Endothelial cell of umbilical vein (primary cell): Measurements from ENCODE around the gene FAM186B. TPM values are rescaled to one million over a fixed set of nuclear protein-coding genes. Genes with fewer than 3 reads are reported as not detected.

Experiments used
- BruUV-seq: library from RNA; stranded (reverse); fragments of 400-500 nt; replicated peaks from 2 replicates; lab custom pipeline; 2021; lab: Mats Ljungman, UMichigan
- CTCF ChIA-PET: fragments of 300-600, 350-600 bp; sonication (Branson Sonifier 250); formaldehyde crosslinking; loops from one replicate; lab custom pipeline; 2021; ENCODE audit warnings: antibody characterized with exemption, inconsistent platforms; lab: Charles Lee
- POLR2A ChIA-PET: fragments of 300-600, 350-600 bp; sonication (Branson Sonifier 250); formaldehyde crosslinking; loops from one replicate; lab custom pipeline; 2021; ENCODE audit warnings: antibody characterized with exemption, inconsistent platforms; lab: Charles Lee
- DNase-seq: peaks from one replicate; pipeline ENCODE4 v3.0.0-alpha.2; 2011; ENCODE audit warnings: low read depth, low spot score
- FAIRE-seq: peaks from 2 replicates; lab custom pipeline; 2011; peaks lifted over from hg19 to GRCh38; lab: Jason Lieb, UNC
- H2AFZ ChIP-seq: 2 replicates; pipeline ENCODE4 v1.6.0; 2012; ENCODE audit warnings: low read depth, low read length, control low read depth, inconsistent platforms
- H3K27ac ChIP-seq: 2 replicates; pipeline ENCODE4 v1.5.1; 2011; ENCODE audit warnings: low read depth, mild to moderate bottlenecking, control low read depth, low read length, moderate library complexity; ENCODE audit not compliant: insufficient read depth
- H3K27me3 ChIP-seq, 2 experiments: 2 replicates each; pipeline versions ENCODE4 v1.6.0 to v1.6.1; 2011; ENCODE audit warnings: low read length in 2 of 2, mixed read lengths in 1 of 2; ENCODE audit not compliant: control insufficient read depth in 2 of 2, insufficient read depth in 2 of 2
- H3K36me3 ChIP-seq, 2 experiments: 2 replicates in 1 of 2; 3 replicates in 1 of 2; pipeline ENCODE4 v1.5.1; 2011; ENCODE audit warnings: low read length in 2 of 2, mild to moderate bottlenecking in 1 of 2, moderate library complexity in 1 of 2; ENCODE audit not compliant: control insufficient read depth in 2 of 2, insufficient read depth in 2 of 2; ENCODE audit errors: extremely low read depth in 1 of 2
- H3K4me1 ChIP-seq: 3 replicates; pipeline ENCODE4 v1.5.1; 2011; ENCODE audit warnings: mild to moderate bottlenecking, low read length; ENCODE audit not compliant: control insufficient read depth, insufficient read depth; ENCODE audit errors: extremely low read depth
- H3K4me2 ChIP-seq: 2 replicates; pipeline ENCODE4 v1.6.1; 2011; ENCODE audit warnings: low read length, control low read depth, mixed read lengths; ENCODE audit not compliant: insufficient read depth
- H3K4me3 ChIP-seq, 3 experiments: fragments of 200-600 bp in 1 of 3; sonication (generic), shearing (Covaris generic) in 1 of 3; replicated peaks in 1 of 3; 2 replicates each; pipeline ENCODE4 v1.5.1; 2011 to 2016; ENCODE audit warnings: control low read depth in 3 of 3, low read length in 3 of 3, mild to moderate bottlenecking in 2 of 3, inconsistent platforms in 1 of 3, low read depth in 1 of 3, moderate library complexity in 1 of 3; ENCODE audit not compliant: insufficient read depth in 1 of 3
- H3K79me2 ChIP-seq: 2 replicates; pipeline ENCODE4 v1.6.0; 2012; ENCODE audit warnings: low read length, inconsistent platforms; ENCODE audit not compliant: control insufficient read depth, insufficient read depth
- H3K9ac ChIP-seq: replicated peaks from 2 replicates; pipeline ENCODE3; 2011; ENCODE audit warnings: low read length, control low read depth; ENCODE audit not compliant: insufficient read depth; ENCODE audit errors: extremely low read depth
- H3K9me1 ChIP-seq: replicated peaks from 3 replicates; pipeline ENCODE4 v1.6.0; 2011; ENCODE audit warnings: mild to moderate bottlenecking, low read length; ENCODE audit not compliant: control insufficient read depth, insufficient read depth; ENCODE audit errors: extremely low read depth
- H3K9me3 ChIP-seq: replicated peaks from 2 replicates; pipeline ENCODE4 v1.5.1; 2012; ENCODE audit warnings: low read length, inconsistent platforms; ENCODE audit not compliant: control insufficient read depth, insufficient read depth
- H4K20me1 ChIP-seq: replicated peaks from 2 replicates; pipeline ENCODE3; 2011; ENCODE audit warnings: mild to moderate bottlenecking, low read length; ENCODE audit not compliant: control insufficient read depth, insufficient read depth; ENCODE audit errors: extremely low read depth
- CTCF ChIP-seq, 2 donors: IDR thresholded peaks; 1 replicate in 1 of 2; 2 replicates in 1 of 2; pipeline ENCODE4 v1.5.1; 2011; ENCODE audit warnings: low read length in 2 of 2, mild to moderate bottlenecking in 2 of 2, moderate library complexity in 2 of 2, control low read depth in 1 of 2, inconsistent platforms in 1 of 2, low read depth in 1 of 2; ENCODE audit not compliant: insufficient read depth in 1 of 2; ENCODE audit errors: extremely low read depth in 1 of 2
- EZH2 ChIP-seq: IDR thresholded peaks from 2 replicates; pipeline ENCODE4 v1.6.1; 2012; ENCODE audit warnings: borderline replicate concordance, low read depth, mild to moderate bottlenecking, moderate library complexity, low read length, inconsistent platforms; ENCODE audit not compliant: severe bottlenecking
- FOS ChIP-seq: IDR thresholded peaks from 2 replicates; pipeline ENCODE4 v1.6.1; 2011; ENCODE audit warnings: mild to moderate bottlenecking, low read length, moderate library complexity, borderline replicate concordance; ENCODE audit not compliant: insufficient read depth
- GATA2 ChIP-seq: IDR thresholded peaks from 2 replicates; pipeline ENCODE4 v1.7.0; 2011; ENCODE audit warnings: low read depth, mild to moderate bottlenecking, moderate library complexity, mixed read lengths, low read length; ENCODE audit not compliant: insufficient read length, insufficient read depth
- JUN ChIP-seq: IDR thresholded peaks from 2 replicates; pipeline ENCODE4 v1.6.1; 2011; ENCODE audit warnings: borderline replicate concordance, low read depth; ENCODE audit not compliant: insufficient read length, insufficient read depth
- MYC ChIP-seq: IDR thresholded peaks from one replicate; pipeline ENCODE4 v1.6.1; 2011; ENCODE audit warnings: mild to moderate bottlenecking, low read depth, low read length
- POLR2A ChIP-seq: IDR thresholded peaks from 2 replicates; pipeline ENCODE4 v1.6.1; 2012; ENCODE audit warnings: low read depth, mild to moderate bottlenecking, control low read depth, low read length
- POLR2AphosphoS5 ChIP-seq: IDR thresholded peaks from 2 replicates; pipeline ENCODE4 v1.6.1; 2012; ENCODE audit warnings: low read depth, mild to moderate bottlenecking, control low read depth, low read length, moderate library complexity; ENCODE audit not compliant: insufficient read depth
- dilution Hi-C: fragments of 300-500 bp; cut with MboI; formaldehyde crosslinking; loops from one replicate; pipeline ENCODE4 v1.15.0; 2019; ENCODE audit warnings: low sequenced_read_pairs; ENCODE audit not compliant: extremely low pct_ligation_motif_present
- intact Hi-C: fragments of 100-400 bp; cut with micrococcal nuclease; formaldehyde crosslinking; loops from one replicate; pipeline ENCODE4 v1.10.0; 2022
- polyA plus RNA-seq, 4 experiments: library from polyadenylated mRNA; depleted of rRNA in 3 of 4; stranded (reverse) in 3 of 4; unstranded in 1 of 4; fragments of >200 nt; gene quantifications; 2 replicates each; pipeline versions ENCODE4 v1.2.1 to v1.2.3, GENCODE V29; 2011 to 2012; ENCODE audit warnings: missing spikeins in 1 of 4
- total RNA-seq: library from RNA; stranded (reverse); gene quantifications from 2 replicates; pipeline ENCODE4 v1.2.3, GENCODE V29; 2021
- TF ChIP-seq, protein P1 (sequence below): IDR thresholded peaks from 2 replicates; pipeline ENCODE4 v1.6.1; 2011; ENCODE audit not compliant: insufficient read depth, insufficient read length

Gene FAM186B
- total and polyA plus RNA-seq, 2 donors (not counting 3 experiments of a cell fraction or from before 2014, with no cell fraction given), result 0.10 to 0.33 TPM

- dilution Hi-C loops, result no loop called here
- ChIA-PET CTCF (interaction anchor here (1.7 to 7.1 kb wide), 4 partner anchors 30 to 250 kb away, joined by 4 to 181 read pairs (median 72); no protein-coding TSS in a partner anchor), POLR2A (no interaction called here)
- no peak overlapping the region for H2AFZ ChIP-seq
- H3K36me3 ChIP-seq, result no peaks in the 10 kb centered on the region
- intact Hi-C loops, result no loop called here
- no peak overlapping the region for H3K27ac ChIP-seq
- H3K79me2 ChIP-seq, result no peaks in the 10 kb centered on the region
- H3K9ac ChIP-seq, result no peak overlapping the region
- DNase-seq (no peak), FAIRE-seq (no peak)
- no peaks in the 10 kb centered on the region for H3K9me1 ChIP-seq
- no peaks in the 10 kb centered on the region for H4K20me1 ChIP-seq
- no peak overlapping the region for H3K4me3 ChIP-seq
- no TSS peak for BruUV-seq
- H3K4me1 ChIP-seq, result no peaks in the 10 kb centered on the region
- TF ChIP-seq EZH2, result no peak
- no peak for TF ChIP-seq POLR2AphosphoS5
- no peak for TF ChIP-seq POLR2A
- TF ChIP-seq MYC, result no peak
- TF ChIP-seq JUN, result no peak
- no peak for TF ChIP-seq FOS
- TF ChIP-seq, protein P1, sequence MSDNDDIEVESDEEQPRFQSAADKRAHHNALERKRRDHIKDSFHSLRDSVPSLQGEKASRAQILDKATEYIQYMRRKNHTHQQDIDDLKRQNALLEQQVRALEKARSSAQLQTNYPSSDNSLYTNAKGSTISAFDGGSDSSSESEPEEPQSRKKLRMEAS, result no peak
- no peak for TF ChIP-seq CTCF (IDR thresholded peaks at IDR 0.05; ENCODE audit: extremely low read depth in 1 of 2, insufficient read depth in 1 of 2, low read depth in 1 of 2, low read length in 2 of 2)
- TF ChIP-seq GATA2, result no peak
- no peaks in the 10 kb centered on the region for H3K9me3 ChIP-seq
- H3K4me2 ChIP-seq, result no peak overlapping the region
- H3K27me3 ChIP-seq, result no peaks in the 10 kb centered on the region
Observed at GRCh38 chr12:49582201-49582600, 23.2 kb downstream of the FAM186B start.
